Activated CD4-positive, alpha-beta T cell treated with anti-CD3 and anti-CD28 coated beads for 36 hours (primary cell): ENCODE data around the gene PDGFD. TPM values are rescaled to one million over a fixed set of nuclear protein-coding genes. Genes with fewer than 3 reads are reported as not detected.

Experiments
- ATAC-seq: fragments of 200-7000 bp; cut with Tn5 transposase; one replicate; pipeline ENCODE4 v1.10.0; 2021; ENCODE audit warnings: mild to moderate bottlenecking, moderate library complexity
- CTCF ChIA-PET: fragments of 350-600 bp; sonication (Branson Sonifier 250); formaldehyde crosslinking; loops from one replicate; lab custom pipeline; 2021; ENCODE audit warnings: antibody characterized with exemption; lab: Charles Lee
- POLR2A ChIA-PET: fragments of 350-600 bp; sonication (Branson Sonifier 250); formaldehyde crosslinking; loops from one replicate; lab custom pipeline; 2021; ENCODE audit warnings: antibody characterized with exemption, inconsistent platforms; lab: Charles Lee
- DNase-seq: peaks from one replicate; pipeline ENCODE4 v3.0.0-alpha.2; 2020
- H3K27ac Mint-ChIP-seq: one replicate; pipeline ENCODE4 v1.8.0; 2021; ENCODE audit warnings: mixed read lengths
- H3K27me3 Mint-ChIP-seq: one replicate; pipeline ENCODE4 v1.8.0; 2021; ENCODE audit warnings: mixed read lengths
- H3K36me3 Mint-ChIP-seq: one replicate; pipeline ENCODE4 v1.8.0; 2021; ENCODE audit warnings: low read depth, mixed read lengths
- H3K4me1 Mint-ChIP-seq: one replicate; pipeline ENCODE4 v1.8.0; 2021; ENCODE audit warnings: mixed read lengths
- H3K4me3 Mint-ChIP-seq: one replicate; pipeline ENCODE4 v1.8.0; 2021; ENCODE audit warnings: mild to moderate bottlenecking, moderate library complexity, mixed read lengths
- H3K9me3 Mint-ChIP-seq: one replicate; pipeline ENCODE4 v1.8.0; 2021; ENCODE audit warnings: low read depth, mixed read lengths
- intact Hi-C, 2 experiments: fragments of 100-400 bp; cut with DNase I in 1 of 2; cut with micrococcal nuclease in 1 of 2; formaldehyde crosslinking; loops; one replicate each; pipeline versions ENCODE4 v1.14.2 to v1.15.1; 2022 to 2024; cut with DNase I, micrococcal nuclease
- total RNA-seq, 2 experiments: library from RNA; stranded (reverse); gene quantifications; one replicate each; pipeline ENCODE4 v1.2.3, GENCODE V29; 2021

PDGFD gene
- total RNA-seq, 2 experiments from 2014 or later, result not detected

- H3K4me3 Mint-ChIP-seq, result no peak overlapping the region
- no peaks in the 10 kb centered on the region for H3K36me3 Mint-ChIP-seq
- ATAC-seq, result no peak
- no peaks in the 10 kb centered on the region for H3K4me1 Mint-ChIP-seq
- no peak for DNase-seq
- intact Hi-C loops, result no loop called here
- ChIA-PET POLR2A (no interaction called here), CTCF (interaction anchor here (1.3 kb wide), 1 partner anchor 15 kb away, joined by 3 read pairs; no protein-coding TSS in a partner anchor)
- H3K9me3 Mint-ChIP-seq, result no peaks in the 10 kb centered on the region
- H3K27ac Mint-ChIP-seq, result no peak overlapping the region
- no peaks in the 10 kb centered on the region for H3K27me3 Mint-ChIP-seq
Measured at GRCh38 chr11:104009744-104010143, 154.2 kb downstream of the PDGFD start.

GRCh38 chr11:104005234-104005855 is 158.6 kb downstream of the PDGFD start:
- intact Hi-C loops, result no loop called here
- POLR2A ChIA-PET, result no interaction called here
- no peaks in the 10 kb centered on the region for H3K4me1 Mint-ChIP-seq
- ATAC-seq (no peak), DNase-seq (no peak)
- no peak overlapping the region for H3K4me3 Mint-ChIP-seq
- CTCF ChIA-PET, result interaction anchor here (0.6 kb wide), 2 partner anchors 425 to 948 kb away, joined by 3 read pairs; no protein-coding TSS in a partner anchor
- no peaks in the 10 kb centered on the region for H3K9me3 Mint-ChIP-seq
- H3K27ac Mint-ChIP-seq, result no peak overlapping the region
- no peaks in the 10 kb centered on the region for H3K36me3 Mint-ChIP-seq
- H3K27me3 Mint-ChIP-seq, result no peaks in the 10 kb centered on the region

GRCh38 chr11:104003491-104003890 is 160.5 kb downstream of the PDGFD start:
- Mint-ChIP-seq H3K27me3 (no peaks in the 10 kb centered on the region), H3K4me3 (no peak overlapping the region), H3K9me3 (no peaks in the 10 kb centered on the region), H3K27ac (no peak overlapping the region), H3K4me1 (no peaks in the 10 kb centered on the region), H3K36me3 (no peaks in the 10 kb centered on the region)
- ATAC-seq (no peak), DNase-seq (no peak)
- ChIA-PET POLR2A (no interaction called here), CTCF (no interaction called here)
- intact Hi-C loops, result no loop called here

- Mint-ChIP-seq H3K4me1 (no peaks in the 10 kb centered on the region), H3K9me3 (no peaks in the 10 kb centered on the region), H3K4me3 (no peak overlapping the region), H3K27ac (no peak overlapping the region), H3K27me3 (no peaks in the 10 kb centered on the region), H3K36me3 (no peaks in the 10 kb centered on the region)
- no peak for DNase-seq
- POLR2A ChIA-PET, result no interaction called here
- no peak for ATAC-seq
- intact Hi-C loops, result no loop called here
- CTCF ChIA-PET, result no interaction called here
Measured at GRCh38 chr11:104001561-104002056, 162.3 kb downstream of the PDGFD start.

- ChIA-PET POLR2A (no interaction called here), CTCF (no interaction called here)
- Mint-ChIP-seq H3K36me3 (no peaks in the 10 kb centered on the region), H3K9me3 (no peaks in the 10 kb centered on the region), H3K4me3 (no peak overlapping the region), H3K4me1 (no peaks in the 10 kb centered on the region), H3K27me3 (no peaks in the 10 kb centered on the region), H3K27ac (no peak overlapping the region)
- intact Hi-C loops, result no loop called here
- ATAC-seq (no peak), DNase-seq (no peak)
Measured at GRCh38 chr11:104000798-104001197, 163.1 kb downstream of the PDGFD start.

DNA sequence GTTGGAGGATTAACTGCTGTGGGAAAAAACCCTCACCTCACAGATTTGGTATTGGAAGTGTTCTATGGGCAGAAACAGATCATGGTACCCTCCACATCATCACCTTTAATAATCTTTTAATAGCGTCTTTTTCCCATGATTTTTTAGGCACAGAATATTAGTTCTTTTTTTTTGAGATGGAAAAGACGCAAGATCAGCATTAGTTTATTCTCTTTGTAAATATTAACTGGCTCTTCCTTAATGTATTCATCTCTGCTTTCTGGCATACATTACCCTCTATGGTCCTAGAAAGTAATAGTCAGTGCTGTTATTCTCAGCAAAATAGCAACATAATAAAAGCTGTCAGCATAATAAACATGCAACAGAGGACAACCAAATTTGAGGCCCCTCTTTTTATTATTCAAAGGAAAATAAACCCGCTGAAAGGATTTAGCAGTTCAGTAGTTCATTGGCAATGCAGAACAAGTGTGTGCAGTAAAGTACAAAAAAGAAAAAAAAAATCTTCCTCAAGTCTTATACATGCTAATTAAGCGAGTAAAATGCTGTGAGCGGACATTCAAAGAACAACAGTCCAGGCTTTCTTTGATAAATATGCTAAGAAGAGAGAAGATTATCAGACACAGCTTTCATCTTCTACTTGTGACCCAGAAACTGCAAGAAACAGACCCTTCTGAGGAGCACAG is 165.0 kb downstream of the PDGFD start:
- intact Hi-C loops, result no loop called here
- no peak overlapping the region for H3K4me3 Mint-ChIP-seq
- H3K9me3 Mint-ChIP-seq, result no peaks in the 10 kb centered on the region
- POLR2A ChIA-PET, result no interaction called here
- ATAC-seq (no peak), DNase-seq (no peak)
- CTCF ChIA-PET, result no interaction called here
- no peaks in the 10 kb centered on the region for H3K4me1 Mint-ChIP-seq
- no peaks in the 10 kb centered on the region for H3K36me3 Mint-ChIP-seq
- no peak overlapping the region for H3K27ac Mint-ChIP-seq
- no peaks in the 10 kb centered on the region for H3K27me3 Mint-ChIP-seq

GRCh38 chr11:103997082-103997481 is 166.9 kb downstream of the PDGFD start:
- Mint-ChIP-seq H3K4me1 (no peaks in the 10 kb centered on the region), H3K27ac (no peak overlapping the region), H3K36me3 (no peaks in the 10 kb centered on the region), H3K27me3 (no peaks in the 10 kb centered on the region), H3K4me3 (no peak overlapping the region), H3K9me3 (no peaks in the 10 kb centered on the region)
- no peak for DNase-seq
- no peak for ATAC-seq
- intact Hi-C loops, result no loop called here
- ChIA-PET POLR2A (no interaction called here), CTCF (no interaction called here)

- H3K27me3 Mint-ChIP-seq, result no peaks in the 10 kb centered on the region
- no peaks in the 10 kb centered on the region for H3K4me1 Mint-ChIP-seq
- intact Hi-C loops, result no loop called here
- H3K9me3 Mint-ChIP-seq, result no peaks in the 10 kb centered on the region
- DNase-seq (no peak), ATAC-seq (no peak)
- CTCF ChIA-PET, result no interaction called here
- no peaks in the 10 kb centered on the region for H3K36me3 Mint-ChIP-seq
- H3K4me3 Mint-ChIP-seq, result no peak overlapping the region
- POLR2A ChIA-PET, result no interaction called here
- H3K27ac Mint-ChIP-seq, result no peak overlapping the region
Measured at GRCh38 chr11:103995896-103996295, 168.1 kb downstream of the PDGFD start.

- Mint-ChIP-seq H3K4me3 (no peak overlapping the region), H3K27me3 (no peaks in the 10 kb centered on the region), H3K4me1 (no peaks in the 10 kb centered on the region), H3K27ac (no peak overlapping the region), H3K9me3 (no peaks in the 10 kb centered on the region), H3K36me3 (no peaks in the 10 kb centered on the region)
- ChIA-PET CTCF (no interaction called here), POLR2A (no interaction called here)
- intact Hi-C loops, result no loop called here
- ATAC-seq (no peak), DNase-seq (no peak)
Measured at GRCh38 chr11:103994518-103994917, 169.4 kb downstream of the PDGFD start.

DNA sequence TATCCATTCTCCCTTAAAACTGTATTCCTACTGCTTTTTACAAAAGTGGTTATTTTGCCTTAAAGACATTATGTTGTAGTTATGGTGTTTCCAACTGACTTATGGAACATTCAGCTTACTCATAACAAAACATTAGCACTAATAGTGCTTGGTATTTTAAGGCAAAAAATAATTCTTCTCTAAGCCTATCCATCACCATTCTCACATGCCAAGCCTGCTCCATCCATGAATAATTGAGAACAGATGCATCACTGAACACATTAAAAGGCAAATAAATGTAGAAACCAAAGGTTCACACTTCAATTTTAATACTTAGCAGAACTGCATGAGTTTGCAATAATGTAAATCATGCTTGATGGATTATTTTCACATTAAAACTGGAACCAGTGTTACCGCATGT is 169.9 kb downstream of the PDGFD start:
- H3K9me3 Mint-ChIP-seq, result no peaks in the 10 kb centered on the region
- POLR2A ChIA-PET, result no interaction called here

DNA sequence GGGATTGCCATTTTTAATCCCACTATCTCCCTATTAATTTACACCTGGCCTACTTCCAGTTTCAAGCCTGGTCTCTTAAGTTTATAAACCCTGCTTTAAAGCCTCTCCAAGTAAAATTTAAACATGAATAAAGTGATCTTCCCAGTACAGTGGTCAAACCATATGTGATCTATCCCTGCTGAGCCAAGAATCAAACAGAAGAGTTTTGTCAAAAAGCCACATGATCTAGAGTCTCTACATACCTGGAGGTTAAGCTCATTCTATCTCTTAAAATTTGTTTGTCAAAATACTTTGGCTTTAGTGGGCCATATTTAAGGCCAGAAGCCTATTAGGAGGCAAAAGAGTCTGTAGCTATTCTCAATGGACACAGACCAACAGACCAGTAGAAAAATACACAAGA is 170.4 kb downstream of the PDGFD start:
- Mint-ChIP-seq H3K27me3 (no peaks in the 10 kb centered on the region), H3K9me3 (no peaks in the 10 kb centered on the region), H3K27ac (no peak overlapping the region), H3K4me3 (no peak overlapping the region), H3K36me3 (no peaks in the 10 kb centered on the region), H3K4me1 (no peaks in the 10 kb centered on the region)
- CTCF ChIA-PET, result no interaction called here
- POLR2A ChIA-PET, result no interaction called here
- no peak for ATAC-seq
- intact Hi-C loops, result no loop called here
- DNase-seq, result no peak

More for the DNA sequence above, 169.9 kb downstream of the PDGFD start:
- no peaks in the 10 kb centered on the region for H3K27me3 Mint-ChIP-seq
- no peak overlapping the region for H3K4me3 Mint-ChIP-seq
- H3K36me3 Mint-ChIP-seq, result no peaks in the 10 kb centered on the region
- CTCF ChIA-PET, result no interaction called here
- intact Hi-C loops, result no loop called here
- no peaks in the 10 kb centered on the region for H3K4me1 Mint-ChIP-seq
- no peak for ATAC-seq
- DNase-seq, result no peak
- H3K27ac Mint-ChIP-seq, result no peak overlapping the region

- H3K9me3 Mint-ChIP-seq, result no peaks in the 10 kb centered on the region
- H3K36me3 Mint-ChIP-seq, result no peaks in the 10 kb centered on the region
- intact Hi-C loops, result no loop called here
- no peak overlapping the region for H3K27ac Mint-ChIP-seq
- no peak overlapping the region for H3K4me3 Mint-ChIP-seq
- H3K27me3 Mint-ChIP-seq, result no peaks in the 10 kb centered on the region
- ATAC-seq (no peak), DNase-seq (no peak)
- CTCF ChIA-PET, result interaction anchor here (0.5 kb wide), 1 partner anchor 306 kb away, joined by 3 read pairs; no protein-coding TSS in a partner anchor
- POLR2A ChIA-PET, result no interaction called here
- no peaks in the 10 kb centered on the region for H3K4me1 Mint-ChIP-seq
Measured at GRCh38 chr11:103988595-103988969, 175.4 kb downstream of the PDGFD start.
